T-helper 9 cell (primary cell): ENCODE data around the gene KLHL12.

Experiments used
- DNase-seq: peaks from one replicate; pipeline ENCODE4 v3.0.0-alpha.2; 2020
- total RNA-seq, 2 donors: gene quantifications; one replicate each; lab custom pipeline; 2026; lab: John Stamatoyannopoulos, UW

Gene KLHL12
- total RNA-seq = 30.9 to 60.2 reads per million in 2 donors

- peak; percentile 95 for DNase-seq
These were observed at the start of gene KLHL12 for GRCh38 chr1:202926581-202927491. Gene KLHL12 (minus strand): TSS chr1:202927234. CDS start chr1:202925162, 2,072 bp downstream.

GRCh38 chr1:202976633-202977032 is 49.6 kb upstream of the KLHL12 start:
- DNase-seq = no peak

DNA sequence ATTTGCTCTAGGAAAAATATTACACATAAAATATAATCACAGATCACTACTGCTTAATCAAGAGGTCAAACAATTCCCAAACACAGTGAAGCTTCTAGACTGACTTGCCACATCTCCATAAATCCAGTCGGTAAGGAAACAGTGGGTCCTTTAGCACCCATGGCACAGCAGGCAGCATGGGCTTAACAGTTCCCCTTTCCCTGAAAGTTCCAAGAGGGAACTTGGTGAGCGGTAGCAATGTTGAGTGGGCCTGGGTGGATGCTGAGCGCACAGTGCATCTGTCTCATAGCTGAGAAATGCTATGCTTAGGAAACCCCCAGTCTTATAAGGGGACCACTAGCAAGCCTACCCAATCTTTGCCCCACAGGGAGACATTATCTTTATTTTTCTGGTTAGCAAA is 47.8 kb upstream of the KLHL12 start:
- no peak for DNase-seq

DNA sequence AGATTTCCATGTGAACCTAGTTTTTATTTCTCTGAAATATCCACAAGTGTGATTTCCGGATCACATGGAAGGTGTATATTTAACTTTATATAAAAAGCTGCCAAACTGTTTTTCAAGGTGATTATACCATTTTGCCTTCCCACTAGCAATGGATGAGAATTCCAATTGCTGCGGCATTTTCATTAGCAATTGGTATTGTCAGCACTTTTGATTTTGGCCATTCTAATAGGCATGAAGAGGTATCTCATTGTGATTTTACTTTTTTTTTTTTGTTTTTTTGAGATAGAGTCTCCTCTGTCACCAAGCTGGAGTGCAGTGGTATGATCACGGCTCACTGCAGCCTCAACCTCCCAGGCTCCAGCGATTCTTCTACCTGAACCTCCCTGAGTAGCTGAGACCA is 45.0 kb upstream of the KLHL12 start:
- DNase-seq = no peak

- DNase-seq = no peak
These were observed 41.9 kb upstream of the KLHL12 start for GRCh38 chr1:202968895-202969295.

GRCh38 chr1:202968351-202968750 is 41.3 kb upstream of the KLHL12 start:
- DNase-seq = no peak

- no peak for DNase-seq
These were observed 40.7 kb upstream of the KLHL12 start for GRCh38 chr1:202967684-202968281.

GRCh38 chr1:202966006-202966898 is 39.2 kb upstream of the KLHL12 start:
- DNase-seq = no peak

DNA sequence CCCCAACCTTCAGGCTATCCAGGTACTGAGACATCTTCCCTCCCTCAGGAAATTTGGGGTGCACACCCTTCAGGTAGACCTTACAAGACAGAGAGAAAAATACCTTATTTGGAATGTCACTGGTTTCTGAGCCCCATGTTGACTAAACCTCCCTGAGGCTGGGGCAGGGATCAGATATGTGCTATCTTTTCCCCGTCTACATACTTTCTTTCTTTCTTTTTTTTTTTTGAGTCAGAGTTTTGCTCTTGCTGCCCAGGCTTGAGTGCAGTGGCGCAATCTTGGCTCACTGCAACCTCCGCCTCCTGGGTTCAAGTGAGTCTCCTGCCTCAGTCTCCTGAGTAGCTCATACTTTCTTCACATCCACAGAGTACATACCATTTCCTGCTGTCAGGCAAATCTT is 38.4 kb upstream of the KLHL12 start:
- no peak for DNase-seq

DNA sequence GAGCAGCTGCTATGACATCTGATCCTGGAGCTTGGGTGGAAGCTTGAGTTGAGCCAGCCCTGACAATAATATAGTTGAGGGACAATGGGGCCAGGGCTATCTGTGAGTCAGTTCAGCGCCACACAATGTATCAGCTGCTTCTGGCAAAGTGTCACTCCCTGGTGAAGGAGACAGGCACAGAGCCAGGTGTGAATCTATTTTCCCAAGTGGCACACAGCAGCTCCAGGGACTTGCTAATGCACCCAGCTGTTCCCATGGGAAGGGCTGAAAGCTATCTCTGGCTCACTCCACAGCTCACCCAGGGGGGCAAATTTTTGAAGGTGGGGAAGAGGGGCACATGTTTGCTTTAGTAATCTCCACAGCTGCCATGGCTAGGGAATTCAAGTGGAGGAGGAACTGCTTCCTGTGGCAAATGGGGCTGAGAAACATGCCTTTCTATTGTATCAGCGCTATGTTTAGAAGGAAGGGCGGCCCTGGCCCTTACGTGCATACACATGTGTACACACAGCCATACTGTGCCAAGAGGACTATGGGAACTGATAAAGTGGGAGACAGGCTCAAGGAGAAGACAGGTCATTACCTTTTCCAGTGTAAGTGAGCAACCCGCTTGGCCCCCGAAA is 37.9 kb upstream of the KLHL12 start:
- DNase-seq = no peak

DNA sequence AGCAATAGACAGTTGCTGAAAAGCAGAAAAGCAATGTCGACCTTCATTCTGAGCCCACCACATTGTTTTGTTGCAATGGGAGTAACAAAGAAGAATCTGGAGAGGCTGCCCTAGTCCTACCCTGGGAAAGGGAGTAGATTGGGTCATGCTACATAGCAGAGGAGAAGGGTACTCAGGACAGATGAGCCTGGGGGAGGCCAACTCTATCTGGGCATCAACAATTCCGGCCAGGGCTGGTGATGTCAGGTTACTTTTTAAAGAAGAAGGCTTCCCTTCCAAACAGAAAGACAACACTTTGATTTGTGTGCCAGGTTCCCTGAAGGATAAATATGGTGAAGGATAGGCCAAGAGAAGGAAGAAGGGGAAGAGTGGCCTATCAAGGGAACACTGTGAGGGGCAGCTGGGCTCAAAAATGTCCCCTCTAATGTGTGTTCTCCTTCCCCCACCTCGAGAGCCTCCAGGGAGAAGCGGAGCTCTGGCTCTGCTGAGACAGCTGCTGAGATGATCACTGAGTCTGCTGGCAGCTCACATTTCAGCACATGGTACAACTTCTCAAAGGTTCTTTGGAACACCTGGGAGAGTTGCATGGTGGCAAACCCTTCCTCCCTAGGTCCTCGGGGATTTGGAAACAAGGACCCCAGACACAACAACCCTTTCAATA is 34.3 kb upstream of the KLHL12 start:
- no peak for DNase-seq

DNA sequence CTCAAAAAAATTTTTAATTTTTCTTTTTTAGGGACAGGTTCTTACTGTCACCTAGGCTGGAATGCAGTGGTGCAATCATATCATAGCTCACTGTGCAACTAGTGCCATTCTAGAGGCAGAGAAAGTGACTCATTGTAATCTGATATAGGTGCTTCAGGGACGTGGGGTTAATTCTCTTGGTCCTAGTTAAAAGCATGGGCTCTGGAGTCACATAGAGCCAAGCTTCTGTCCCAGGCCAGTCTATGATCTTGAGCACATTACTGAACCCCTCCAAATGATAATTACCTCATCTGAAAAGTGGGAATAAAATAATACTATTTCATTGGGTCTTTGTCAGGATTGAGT is 32.2 kb upstream of the KLHL12 start:
- DNase-seq = no peak

GRCh38 chr1:202958544-202959275 is 31.7 kb upstream of the KLHL12 start:
- DNase-seq = no peak

DNA sequence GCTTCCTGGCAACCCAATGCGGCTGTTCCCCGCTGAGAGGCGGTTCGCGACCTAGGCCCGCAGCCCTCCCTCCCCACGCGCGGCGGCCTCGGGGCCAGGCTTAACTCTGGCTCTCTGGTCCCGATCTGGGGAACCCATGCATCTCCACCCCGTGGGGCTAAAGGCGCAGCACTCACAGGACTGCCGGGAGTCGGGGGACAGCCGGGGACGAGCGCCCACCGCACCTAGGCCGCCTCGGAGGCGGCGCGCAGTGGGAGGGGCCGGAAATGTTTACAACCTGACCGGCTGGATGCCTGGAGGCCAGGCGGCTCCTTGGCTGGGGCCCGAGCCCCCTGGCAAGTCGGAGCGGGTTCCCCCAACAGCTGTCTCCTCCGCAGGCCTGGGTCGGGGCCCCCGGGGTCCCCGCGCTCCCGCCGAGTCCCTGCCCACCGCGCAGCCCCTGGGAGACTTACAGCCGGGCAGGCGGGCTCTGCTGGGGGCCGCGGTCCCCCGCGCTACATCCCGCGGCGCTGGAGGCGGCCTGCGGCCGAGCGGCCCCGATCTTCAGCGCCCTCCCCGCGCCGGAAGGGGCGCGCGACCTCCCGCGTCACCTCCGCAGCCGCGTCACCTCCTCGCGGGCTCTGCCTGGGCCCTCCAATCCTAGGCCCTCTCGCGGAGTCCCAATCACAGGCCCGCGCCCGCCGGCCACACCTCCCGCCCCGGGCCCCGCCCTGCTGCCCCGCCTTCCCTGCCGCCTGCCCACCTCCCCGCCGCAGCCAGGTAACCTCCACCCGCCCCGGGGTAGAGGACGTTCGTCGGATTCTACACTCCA is 30.9 kb upstream of the KLHL12 start, which contains the start of gene ADIPOR1:
TSS of gene ADIPOR1 (minus strand) at position 580 of the 811 bp plus-strand sequence. CDS start 7,242 bp downstream, outside the sequence.
- peak; percentile 94 for DNase-seq

DNA sequence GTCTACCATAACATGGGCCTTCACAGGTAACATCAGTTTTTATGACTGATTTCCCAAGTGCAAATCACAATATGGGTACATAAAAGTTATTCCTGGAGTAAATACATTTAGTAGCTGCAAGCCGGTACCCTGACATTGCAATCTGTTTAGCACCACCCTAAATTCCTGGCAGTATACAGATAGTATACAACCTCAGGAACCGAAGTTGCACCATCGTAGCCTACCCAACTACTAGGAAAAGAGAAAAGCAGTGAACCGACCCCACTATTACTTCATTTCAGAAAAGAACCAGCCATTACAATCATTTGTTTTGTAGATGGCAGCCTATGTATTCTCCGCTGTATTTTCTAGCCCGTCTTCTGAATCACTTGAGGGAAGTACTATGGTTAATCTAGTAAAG is 29.9 kb upstream of the KLHL12 start:
- DNase-seq = no peak

GRCh38 chr1:202954057-202954745 is 27.2 kb upstream of the KLHL12 start:
- no peak for DNase-seq

DNA sequence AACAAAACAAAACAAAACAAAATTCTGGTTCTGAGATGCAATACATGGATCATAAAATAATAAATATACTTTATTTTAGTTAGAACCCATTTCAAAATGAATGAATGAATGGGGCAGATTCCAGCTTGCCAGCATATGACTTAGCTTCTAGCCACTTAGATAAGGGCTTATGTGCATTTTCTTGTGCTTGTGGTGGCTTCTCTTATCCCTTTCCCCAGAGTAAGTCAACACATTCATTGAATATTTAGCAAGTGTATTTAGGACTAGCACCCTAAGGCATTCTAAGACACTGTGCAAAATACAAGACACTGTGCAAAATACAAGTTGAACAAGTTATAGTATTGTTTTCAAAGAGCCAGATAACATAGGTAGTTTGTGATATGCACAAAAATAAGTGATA is 26.4 kb upstream of the KLHL12 start:
- no peak for DNase-seq

GRCh38 chr1:202952818-202953217 is 25.8 kb upstream of the KLHL12 start:
- DNase-seq = no peak

GRCh38 chr1:202952099-202952498 is 25.1 kb upstream of the KLHL12 start:
- no peak for DNase-seq

GRCh38 chr1:202951437-202951836 is 24.4 kb upstream of the KLHL12 start:
- no peak for DNase-seq
